Activated CD8-positive, alpha-beta T cell treated with anti-CD3 and anti-CD28 coated beads for 36 hours (primary cell): Measurements from ENCODE around the gene EID1. TPM values are rescaled to one million over a fixed set of nuclear protein-coding genes. Genes with fewer than 3 reads are reported as not detected.

ENCODE experiments used
- ATAC-seq: fragments of 200-7000 bp; cut with Tn5 transposase; one replicate; pipeline ENCODE4 v1.10.0; 2021; ENCODE audit warnings: mild to moderate bottlenecking, moderate library complexity
- CTCF ChIA-PET: fragments of 350-600 bp; sonication (Branson Sonifier 250); formaldehyde crosslinking; loops from one replicate; lab custom pipeline; 2021; ENCODE audit warnings: antibody characterized with exemption; lab: Charles Lee
- POLR2A ChIA-PET: fragments of 350-600 bp; sonication (Branson Sonifier 250); formaldehyde crosslinking; loops from one replicate; lab custom pipeline; 2021; ENCODE audit warnings: antibody characterized with exemption; lab: Charles Lee
- DNase-seq: peaks from one replicate; pipeline ENCODE4 v3.0.0-alpha.2; 2020
- H3K27ac Mint-ChIP-seq: one replicate; pipeline ENCODE4 v1.8.0; 2021; ENCODE audit warnings: mild to moderate bottlenecking, mixed read lengths
- H3K27me3 Mint-ChIP-seq: one replicate; pipeline ENCODE4 v1.8.0; 2021; ENCODE audit warnings: mixed read lengths
- H3K36me3 Mint-ChIP-seq: one replicate; pipeline ENCODE4 v1.8.0; 2021; ENCODE audit warnings: low read depth, mixed read lengths
- H3K4me1 Mint-ChIP-seq: one replicate; pipeline ENCODE4 v1.8.0; 2021; ENCODE audit warnings: low read depth, mixed read lengths
- H3K4me3 Mint-ChIP-seq: one replicate; pipeline ENCODE4 v1.8.0; 2021; ENCODE audit warnings: mild to moderate bottlenecking, moderate library complexity, mixed read lengths
- H3K9me3 Mint-ChIP-seq: one replicate; pipeline ENCODE4 v1.8.0; 2021; ENCODE audit warnings: mixed read lengths
- intact Hi-C: fragments of 100-400 bp; cut with micrococcal nuclease; formaldehyde crosslinking; loops from one replicate; pipeline ENCODE4 v1.10.0; 2022
- total RNA-seq, 2 experiments: library from RNA; stranded (reverse); gene quantifications; one replicate each; pipeline ENCODE4 v1.2.3, GENCODE V29; 2021
- TF ChIP-seq, protein P1 (sequence below): fragments of 200-600 bp; IDR thresholded peaks from one replicate; pipeline ENCODE4 v1.8.0; 2022; ENCODE audit warnings: antibody characterized with exemption, mild to moderate bottlenecking

Gene EID1
- total RNA-seq, 2 experiments from 2014 or later = 78.3 to 80.5 TPM

DNA sequence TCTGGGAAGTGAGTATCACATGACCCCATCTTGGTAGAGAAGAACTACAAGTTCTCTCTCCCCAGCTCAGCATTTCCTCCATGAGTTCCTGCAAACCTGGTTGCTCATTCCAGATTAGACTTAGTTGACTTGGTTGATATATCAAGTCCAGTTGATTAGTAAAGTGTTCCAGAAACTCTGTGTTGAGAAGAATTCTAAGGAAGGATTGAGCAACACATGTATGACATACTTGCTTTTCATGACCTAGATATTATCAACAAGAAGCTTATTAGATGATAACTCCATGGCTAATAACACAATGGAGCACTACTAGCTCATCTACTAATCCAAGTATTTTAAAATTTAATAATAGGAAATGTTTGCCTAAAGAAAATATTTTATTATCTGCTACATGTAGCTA lies 6.4 kb upstream of the EID1 start:
- intact Hi-C loops = no loop called here
- Mint-ChIP-seq H3K4me3 (no peak overlapping the region), H3K27ac (no peak overlapping the region), H3K9me3 (no peaks in the 10 kb centered on the region), H3K36me3 (no peaks in the 10 kb centered on the region), H3K4me1 (no peaks in the 10 kb centered on the region), H3K27me3 (peaks cover 10% of the 10 kb centered on the region)
- CTCF ChIA-PET = interaction anchor here (3.3 kb wide), 1 partner anchor 10 kb away, joined by 19 read pairs; no protein-coding TSS in a partner anchor
- DNase-seq = no peak
- POLR2A ChIA-PET = no interaction called here
- TF ChIP-seq, protein P1, sequence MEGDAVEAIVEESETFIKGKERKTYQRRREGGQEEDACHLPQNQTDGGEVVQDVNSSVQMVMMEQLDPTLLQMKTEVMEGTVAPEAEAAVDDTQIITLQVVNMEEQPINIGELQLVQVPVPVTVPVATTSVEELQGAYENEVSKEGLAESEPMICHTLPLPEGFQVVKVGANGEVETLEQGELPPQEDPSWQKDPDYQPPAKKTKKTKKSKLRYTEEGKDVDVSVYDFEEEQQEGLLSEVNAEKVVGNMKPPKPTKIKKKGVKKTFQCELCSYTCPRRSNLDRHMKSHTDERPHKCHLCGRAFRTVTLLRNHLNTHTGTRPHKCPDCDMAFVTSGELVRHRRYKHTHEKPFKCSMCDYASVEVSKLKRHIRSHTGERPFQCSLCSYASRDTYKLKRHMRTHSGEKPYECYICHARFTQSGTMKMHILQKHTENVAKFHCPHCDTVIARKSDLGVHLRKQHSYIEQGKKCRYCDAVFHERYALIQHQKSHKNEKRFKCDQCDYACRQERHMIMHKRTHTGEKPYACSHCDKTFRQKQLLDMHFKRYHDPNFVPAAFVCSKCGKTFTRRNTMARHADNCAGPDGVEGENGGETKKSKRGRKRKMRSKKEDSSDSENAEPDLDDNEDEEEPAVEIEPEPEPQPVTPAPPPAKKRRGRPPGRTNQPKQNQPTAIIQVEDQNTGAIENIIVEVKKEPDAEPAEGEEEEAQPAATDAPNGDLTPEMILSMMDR = no peak
- ATAC-seq = no peak

GRCh38 chr15:48872632-48873031 lies 5.3 kb upstream of the EID1 start:
- ChIA-PET CTCF (interaction anchor here (3.3 kb wide), 1 partner anchor 11 kb away, joined by 19 read pairs; no protein-coding TSS in a partner anchor), POLR2A (interaction anchor here (0.6 kb wide), 1 partner anchor 603 kb away, joined by 3 read pairs; no protein-coding TSS in a partner anchor)
- DNase-seq = no peak
- Mint-ChIP-seq H3K4me3 (no peak overlapping the region), H3K27ac (no peak overlapping the region), H3K4me1 (peaks cover 2% of the 10 kb centered on the region), H3K27me3 (peaks cover 10% of the 10 kb centered on the region), H3K36me3 (peaks cover under 1% of the 10 kb centered on the region), H3K9me3 (no peaks in the 10 kb centered on the region)
- TF ChIP-seq, protein P1 = no peak
- intact Hi-C loops = no loop called here
- ATAC-seq = no peak

GRCh38 chr15:48875241-48875960 lies 2.5 kb upstream of the EID1 start:
- no peak overlapping the region for H3K4me3 Mint-ChIP-seq
- ATAC-seq (no peak), DNase-seq (no peak)
- peaks cover 14% of the 10 kb centered on the region for H3K4me1 Mint-ChIP-seq
- H3K27me3 Mint-ChIP-seq = peaks cover 7% of the 10 kb centered on the region
- no peak overlapping the region for H3K27ac Mint-ChIP-seq
- ChIA-PET POLR2A (interaction anchor here (0.6 kb wide), 1 partner anchor 157 kb away, joined by 4 read pairs; no protein-coding TSS in a partner anchor), CTCF (interaction anchor here (1.0 to 3.0 kb wide), 4 partner anchors 14 to 100 kb away, joined by 4 to 15 read pairs (median 4); no protein-coding TSS in a partner anchor)
- intact Hi-C loops = loop anchor here (5.0 kb wide), 1 partner anchor 92 kb away; no protein-coding TSS in a partner anchor
- H3K36me3 Mint-ChIP-seq = peaks cover 26% of the 10 kb centered on the region
- H3K9me3 Mint-ChIP-seq = no peaks in the 10 kb centered on the region
- TF ChIP-seq, protein P1 = no peak

DNA sequence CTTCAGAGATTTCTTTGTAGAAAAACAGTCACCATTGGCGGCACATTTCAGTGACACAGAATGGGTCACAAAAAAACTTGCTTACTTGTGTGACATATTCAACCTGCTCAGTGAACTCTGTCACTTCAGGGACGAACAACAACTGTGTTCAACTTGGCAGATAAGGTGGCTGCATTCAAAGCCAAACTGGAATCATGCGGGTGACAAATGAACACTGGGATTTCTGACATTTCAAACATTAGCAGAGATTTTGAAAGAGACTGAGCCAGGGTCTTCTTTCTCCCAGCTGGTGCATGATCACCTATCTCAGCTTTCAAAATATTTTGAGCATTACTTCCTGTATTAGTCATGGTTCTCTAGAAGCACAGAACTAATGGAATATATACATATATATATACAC lies 1.9 kb upstream of the EID1 start:
- Mint-ChIP-seq H3K27me3 (peaks cover 6% of the 10 kb centered on the region), H3K4me1 (peaks cover 18% of the 10 kb centered on the region), H3K9me3 (no peaks in the 10 kb centered on the region), H3K36me3 (peaks cover 27% of the 10 kb centered on the region), H3K4me3 (no peak overlapping the region), H3K27ac (no peak overlapping the region)
- intact Hi-C loops = loop anchor here (5.0 kb wide), 1 partner anchor 91 kb away; no protein-coding TSS in a partner anchor
- TF ChIP-seq, protein P1 = no peak
- ATAC-seq (no peak), DNase-seq (no peak)
- POLR2A ChIA-PET = interaction anchor here (0.6 kb wide), 1 partner anchor 156 kb away, joined by 4 read pairs; no protein-coding TSS in a partner anchor
- CTCF ChIA-PET = interaction anchor here (1.3 to 3.0 kb wide), 2 partner anchors 14 to 100 kb away, joined by 4 to 15 read pairs; no protein-coding TSS in a partner anchor
